Fibroblast of the aortic adventitia (primary cell): Measurements from ENCODE around the gene SORT1. TPM values are rescaled to one million over a fixed set of nuclear protein-coding genes. Genes with fewer than 3 reads are reported as not detected.
"Not testable (repeated sequence)": the region's sequence is repeated elsewhere in the genome, so short reads cannot be mapped to it uniquely, and the experiment has no call there.

ENCODE experiments used
- DNase-seq: peaks from one replicate; pipeline ENCODE4 v3.0.0-alpha.2; 2010; ENCODE audit warnings: low read depth
- H3K4me3 ChIP-seq: 2 replicates; pipeline ENCODE4 v1.5.1; 2011; ENCODE audit warnings: low read depth, mild to moderate bottlenecking, control low read depth, low read length, moderate library complexity
- CTCF ChIP-seq: IDR thresholded peaks from 2 replicates; pipeline ENCODE4 v1.5.1; 2011; ENCODE audit warnings: mild to moderate bottlenecking, low read length, control low read depth, inconsistent platforms; ENCODE audit not compliant: insufficient read depth
- total RNA-seq: library from RNA; depleted of rRNA; stranded (reverse); fragments of >200 nt; gene quantifications from 2 replicates; pipeline ENCODE4 v1.2.3, GENCODE V29; 2012; ENCODE audit warnings: low replicate concordance

The SORT1 gene
- total RNA-seq, 1 donor, result 4.5 TPM

GRCh38 chr1:109309347-109309746 is 88.4 kb downstream of the SORT1 start:
- DNase-seq, result no peak
- TF ChIP-seq CTCF, result no peak
- H3K4me3 ChIP-seq, result no peak overlapping the region

DNA sequence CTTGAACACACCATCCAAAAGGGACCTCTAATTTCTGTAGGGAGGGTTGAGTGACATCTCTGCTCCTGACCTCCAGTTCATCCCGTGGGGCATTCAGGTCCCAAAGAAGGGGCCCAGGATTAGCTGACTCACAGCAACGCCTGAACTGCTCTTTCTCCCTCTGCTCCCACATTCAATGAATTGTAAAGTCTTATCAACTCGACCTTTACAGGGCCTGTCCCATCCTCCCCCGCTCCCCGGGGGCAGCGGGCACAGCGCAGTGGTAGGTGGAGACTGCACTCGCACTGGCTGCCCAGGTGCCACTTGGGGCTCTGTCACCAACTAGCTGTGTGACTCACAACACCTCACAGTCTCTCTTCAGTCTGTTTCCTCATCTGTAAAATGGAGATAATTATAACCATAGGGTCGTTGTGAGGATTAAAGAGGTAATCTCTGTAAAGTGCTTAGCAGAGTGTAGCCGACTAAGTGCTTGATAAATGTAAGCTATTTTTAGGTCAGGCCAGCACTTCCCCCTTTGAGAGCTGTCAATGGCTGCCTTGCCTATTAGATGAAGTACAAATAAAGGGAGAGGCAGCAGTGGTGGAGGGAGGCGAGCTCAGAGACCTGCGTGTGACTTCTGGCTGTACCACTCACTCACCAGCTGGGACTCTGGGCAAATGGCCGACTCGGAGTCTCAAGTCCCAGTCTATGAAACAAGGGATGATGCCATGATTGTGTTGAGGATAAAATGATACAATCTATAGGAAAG is 90.3 kb downstream of the SORT1 start:
- no peak for DNase-seq

DNA sequence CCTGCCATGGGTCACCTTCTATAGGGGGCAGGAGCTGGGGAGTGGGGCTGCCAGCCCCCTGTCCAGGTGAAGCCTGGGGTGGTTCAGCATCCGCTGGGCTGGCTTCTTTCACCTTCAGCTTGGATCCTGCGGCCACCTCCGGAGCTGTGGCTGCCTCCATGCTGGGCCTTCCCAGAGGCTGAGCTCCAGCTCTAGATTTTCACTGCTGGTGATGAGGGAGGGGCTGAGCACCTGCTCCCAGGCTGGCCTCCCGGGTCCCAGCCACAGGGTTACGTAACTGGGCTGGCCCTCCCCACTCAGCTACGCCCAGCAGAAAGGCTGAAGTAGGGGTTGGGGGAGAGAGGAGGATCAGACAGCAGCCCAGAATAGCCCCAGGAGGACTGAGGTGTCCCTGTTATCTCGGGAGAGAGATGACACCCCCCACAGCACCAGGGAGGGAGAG is 90.9 kb downstream of the SORT1 start, which contains the start of gene MYBPHL:
Gene MYBPHL (minus strand): TSS at position 180 of the 442 bp plus-strand sequence. CDS start 20 bp downstream, at position 160.
- no peak within 1 kb of the TSS for H3K4me3 ChIP-seq
- DNase-seq, result no peak
- no peak for TF ChIP-seq CTCF

More for the DNA sequence above, 90.3 kb downstream of the SORT1 start:
- no peak overlapping the region for H3K4me3 ChIP-seq
- TF ChIP-seq CTCF, result no peak

DNA sequence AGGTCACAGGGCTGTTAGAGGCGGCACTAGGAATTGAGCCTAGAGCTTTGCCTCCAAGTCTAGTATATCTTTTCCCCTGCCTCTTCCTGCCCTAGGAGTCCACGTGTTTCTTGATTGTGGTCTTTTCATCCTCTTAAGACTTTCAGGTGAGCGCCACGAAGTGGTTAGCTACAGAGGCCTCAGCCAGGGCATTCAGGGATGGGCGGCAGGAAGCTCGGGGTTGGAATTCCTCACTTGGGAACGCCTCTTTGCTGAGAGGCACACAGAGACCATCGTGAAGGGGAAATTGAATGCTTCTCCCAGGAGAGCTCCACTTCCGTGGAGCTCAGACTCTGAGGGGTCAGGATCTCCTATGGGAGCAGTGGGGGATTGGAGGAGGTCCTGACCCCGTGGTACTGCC is 91.7 kb downstream of the SORT1 start:
- H3K4me3 ChIP-seq, DNase-seq: not testable (repeated sequence)

DNA sequence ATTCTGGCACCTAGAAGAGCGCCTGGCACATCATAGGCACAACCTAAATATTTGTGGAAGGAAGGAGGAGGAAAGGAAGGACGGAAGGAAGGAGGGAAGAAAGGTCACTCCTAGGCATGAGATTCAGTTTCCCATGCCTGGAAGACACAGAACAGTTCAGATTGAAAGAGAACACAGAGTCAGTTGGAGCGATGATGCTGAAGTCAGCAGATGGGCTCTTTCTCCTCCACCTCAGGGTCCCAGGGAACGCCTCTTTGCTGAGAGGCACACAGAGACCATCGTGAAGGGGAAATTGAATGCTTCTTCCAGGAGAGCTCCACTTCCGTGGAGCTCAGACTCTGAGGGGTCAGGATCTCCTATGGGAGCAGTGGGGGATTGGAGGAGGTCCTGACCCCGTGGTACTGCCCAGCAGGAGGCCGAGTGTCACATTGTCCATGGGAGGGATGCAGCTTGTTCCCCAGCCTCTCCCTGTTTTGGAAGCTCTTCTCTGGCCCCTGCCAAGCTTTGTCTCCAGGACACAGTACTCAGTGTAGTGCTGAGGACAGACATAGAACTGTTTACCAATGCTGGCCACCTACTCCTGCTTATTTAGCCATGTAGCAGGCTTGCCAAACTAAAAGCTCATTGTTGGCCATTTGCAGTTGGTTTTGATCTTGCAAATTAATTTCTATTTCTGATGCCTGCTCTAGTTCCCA is 93.3 kb downstream of the SORT1 start:
- no peak overlapping the region for H3K4me3 ChIP-seq
- no peak for TF ChIP-seq CTCF
- DNase-seq, result no peak

GRCh38 chr1:109301874-109302273 is 95.8 kb downstream of the SORT1 start:
- no peak overlapping the region for H3K4me3 ChIP-seq
- TF ChIP-seq CTCF, result no peak
- no peak for DNase-seq

GRCh38 chr1:109300650-109301151 is 97.0 kb downstream of the SORT1 start:
- DNase-seq, result no peak
- H3K4me3 ChIP-seq, result no peak overlapping the region
- no peak for TF ChIP-seq CTCF
